ENCODE measurements around the gene MGA.
A peak's percentile ranks its signal among the peaks of the same experiment; 100 is the strongest.

Gene MGA

DNA sequence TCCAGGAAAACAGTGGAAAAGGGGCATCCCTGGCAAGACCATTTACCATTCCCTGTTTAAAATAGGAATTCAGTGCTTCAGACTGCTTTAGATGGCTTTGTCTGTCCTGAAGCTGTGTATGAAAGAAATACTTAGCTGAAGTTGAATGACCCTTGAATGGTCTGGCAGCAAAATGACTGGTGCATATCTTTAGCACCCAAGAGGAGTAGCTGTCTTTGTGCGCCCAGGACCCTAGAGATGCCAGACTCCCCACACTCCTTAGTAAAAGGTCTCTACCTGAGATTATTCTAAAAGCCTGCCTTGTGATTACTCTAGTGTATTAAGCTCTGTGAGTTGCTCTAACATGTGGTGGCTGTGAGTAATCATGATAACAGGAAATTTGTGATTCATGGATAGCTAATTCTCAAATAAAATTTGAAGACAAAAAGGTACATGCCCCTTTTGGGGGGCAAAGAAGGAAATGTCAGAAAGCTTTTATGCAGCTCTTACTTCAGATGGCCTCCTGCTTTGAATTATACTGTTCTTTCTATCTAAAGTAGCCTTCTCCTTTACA, 117.3 kb downstream of the MGA start:
- Histone ChIP-seq H3K27ac (peak overlapping the region in 8 of 21 experiments; percentile 2 to 58 (median 32)), H3K4me3 (peak overlapping the region in 2 of 7 experiments; percentile 6 to 80)

DNA sequence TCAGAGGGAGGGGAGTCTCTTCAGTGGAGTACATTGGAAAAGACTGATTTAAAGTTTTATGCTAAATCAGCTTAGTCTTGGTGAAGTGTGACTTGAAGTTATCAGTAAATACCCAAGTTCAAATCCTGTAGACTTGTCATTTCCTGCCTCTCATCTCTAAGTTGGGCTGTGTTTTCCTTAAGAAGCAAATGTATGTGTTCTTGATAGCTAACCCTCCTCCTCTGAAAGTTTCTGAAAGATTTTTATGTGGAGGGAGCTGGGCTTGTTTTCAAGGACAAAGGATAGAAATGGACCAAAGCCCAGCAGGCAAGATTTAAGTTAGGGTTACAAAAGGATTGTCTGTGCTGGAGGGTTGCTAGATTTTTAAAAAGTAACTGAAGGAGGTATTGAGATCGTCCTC, 118.3 kb downstream of the MGA start:
- peak overlapping the region in 6 of 21 experiments; percentile 8 to 59 (median 42) for H3K27ac ChIP-seq
- no peak overlapping the region for H3K4me3 ChIP-seq

- no peak overlapping the region for H3K4me3 ChIP-seq
- peak overlapping the region in 3 of 21 experiments; percentile 43 to 45 (median 44) for H3K27ac ChIP-seq
These were observed 119.5 kb downstream of the MGA start for GRCh38 chr15:41779662-41780157.

DNA sequence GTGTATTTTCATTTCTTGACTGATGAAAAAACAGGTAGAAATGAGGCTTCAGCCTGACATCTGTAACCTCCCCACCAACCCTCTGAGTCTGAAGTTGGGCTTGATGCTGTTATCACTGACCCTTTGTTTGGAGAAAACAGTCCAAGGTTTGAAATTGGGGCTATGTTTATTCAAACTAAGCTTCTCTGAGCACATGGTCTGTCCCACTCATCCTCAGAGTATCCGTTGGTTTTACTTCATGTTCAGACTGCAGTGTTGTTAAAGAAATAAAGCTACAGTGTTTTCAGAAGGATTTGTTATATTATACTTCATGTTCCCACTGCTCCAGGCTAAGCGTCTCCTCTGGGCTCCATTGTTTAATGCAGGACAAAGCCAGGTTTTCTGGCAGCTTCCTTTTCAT, 120.1 kb downstream of the MGA start:
- Histone ChIP-seq H3K4me3 (no peak overlapping the region), H3K27ac (peak overlapping the region in 4 of 21 experiments; percentile 37 to 44 (median 42))

DNA sequence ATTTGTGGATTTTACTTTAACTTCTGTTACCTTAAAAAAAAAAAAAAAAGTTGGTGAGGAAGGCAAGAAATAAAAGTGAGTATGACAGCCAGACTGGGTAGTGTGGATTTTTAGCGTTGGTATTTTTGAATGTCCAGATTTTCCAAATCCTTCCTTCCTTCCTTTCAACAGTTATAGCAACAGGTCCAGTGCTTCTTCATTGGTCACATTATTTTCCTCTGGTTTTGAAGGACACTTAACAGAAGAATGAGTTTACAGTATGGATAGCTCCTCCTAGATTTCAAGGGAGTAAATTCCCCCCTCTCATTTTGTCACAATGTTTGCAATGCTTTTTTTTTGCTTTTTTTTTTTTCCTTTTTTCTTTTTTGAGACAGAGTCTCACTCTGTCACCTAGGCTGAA, 120.5 kb downstream of the MGA start:
- peak overlapping the region in 2 of 21 experiments; percentile 37 to 42 for H3K27ac ChIP-seq
- H3K4me3 ChIP-seq, result no peak overlapping the region

DNA sequence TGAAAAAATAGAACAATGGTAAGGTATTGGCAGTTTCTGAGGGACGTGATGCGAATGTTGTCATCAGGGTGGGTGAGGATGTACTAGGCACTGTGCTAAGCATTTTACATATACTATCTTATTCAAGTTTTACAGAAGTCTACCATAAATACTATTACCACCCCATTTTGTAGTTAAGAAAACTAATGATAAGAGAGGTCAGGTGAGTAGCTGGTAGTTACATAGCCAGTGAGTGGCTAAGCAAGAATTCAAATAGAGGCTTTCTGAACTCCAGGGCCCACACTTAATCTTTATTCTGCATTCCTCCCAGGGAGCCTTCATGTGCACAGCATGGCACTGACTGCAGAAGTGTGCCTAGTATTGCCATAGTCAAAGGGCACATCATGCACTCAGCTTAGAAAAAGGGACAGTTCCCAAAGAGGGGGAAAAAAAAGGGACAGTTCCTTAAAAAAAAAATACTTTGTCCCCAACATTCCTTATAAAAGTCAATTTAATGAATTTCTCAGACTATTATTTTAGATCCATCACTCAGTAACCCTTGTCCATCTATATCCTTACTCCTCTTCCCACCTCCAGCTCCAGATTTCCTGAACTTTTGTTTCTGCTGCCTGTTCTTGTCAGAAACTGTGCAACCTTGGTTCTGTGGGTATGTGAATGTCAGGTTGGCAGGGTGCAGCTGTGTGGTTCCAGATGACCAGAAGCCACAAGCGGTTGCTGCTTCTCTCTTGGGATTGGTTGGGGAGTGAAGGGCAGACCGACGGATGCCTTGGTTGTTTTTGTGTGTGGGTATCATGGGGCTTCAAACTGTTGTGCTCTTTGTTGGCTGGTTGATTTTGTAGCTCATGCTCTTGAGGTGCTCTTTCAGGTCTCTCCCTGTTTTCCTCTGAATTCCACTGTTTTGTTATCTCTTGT, 122.4 kb downstream of the MGA start:
- H3K4me3 ChIP-seq, result no peak overlapping the region
- H3K27ac ChIP-seq, result no peak overlapping the region

DNA sequence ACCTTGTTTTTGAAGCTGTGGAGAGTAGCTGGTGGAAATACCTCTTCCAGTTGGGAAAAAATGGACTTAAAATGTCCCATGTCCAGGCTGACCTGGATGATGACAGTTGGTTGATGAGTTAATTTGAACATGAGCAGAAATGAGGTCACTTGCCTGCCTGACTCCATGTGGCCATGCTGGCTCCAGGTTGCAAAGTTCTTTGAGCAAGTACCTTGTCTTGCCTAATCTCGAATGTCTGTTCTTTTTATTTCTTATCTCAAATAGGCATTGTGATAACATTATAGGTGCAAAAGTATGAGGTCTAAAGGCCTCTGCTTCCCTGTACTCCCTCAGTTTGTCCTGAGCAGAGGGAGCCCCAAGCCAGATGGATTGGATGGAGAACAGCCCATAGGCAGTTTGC, 123.1 kb downstream of the MGA start:
- H3K27ac ChIP-seq, result peak overlapping the region in 3 of 21 experiments; percentile 6 to 59 (median 44)

DNA sequence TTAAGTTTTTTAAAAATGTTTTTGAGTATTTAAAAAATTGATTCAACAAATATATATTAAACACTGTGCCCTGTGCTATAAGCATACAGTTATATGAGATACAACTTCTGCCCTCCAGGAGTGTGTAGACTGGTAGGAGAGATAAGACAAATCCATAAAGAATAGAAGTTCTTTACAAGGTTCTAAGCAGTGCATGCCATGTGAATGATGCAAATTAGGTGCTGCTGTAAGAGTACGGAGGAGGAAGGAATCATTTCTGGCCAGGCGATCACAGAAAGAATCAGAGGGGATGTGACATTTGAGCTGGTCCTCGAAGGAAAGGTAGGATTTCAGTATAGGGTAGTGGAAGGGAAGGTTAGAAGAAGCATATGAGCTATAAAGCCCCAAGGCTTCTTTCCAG, 128.1 kb downstream of the MGA start:
- Histone ChIP-seq H3K27ac (peak overlapping the region in 1 of 21 experiments; percentile 28), H3K4me3 (no peak overlapping the region)

More for the DNA sequence above, 123.1 kb downstream of the MGA start:
- no peak overlapping the region for H3K4me3 ChIP-seq

- H3K4me3 ChIP-seq, result no peak overlapping the region
- peak overlapping the region in 7 of 21 experiments; percentile 23 to 76 (median 29) for H3K27ac ChIP-seq
These were observed 129.0 kb downstream of the MGA start for GRCh38 chr15:41789236-41789635.

DNA sequence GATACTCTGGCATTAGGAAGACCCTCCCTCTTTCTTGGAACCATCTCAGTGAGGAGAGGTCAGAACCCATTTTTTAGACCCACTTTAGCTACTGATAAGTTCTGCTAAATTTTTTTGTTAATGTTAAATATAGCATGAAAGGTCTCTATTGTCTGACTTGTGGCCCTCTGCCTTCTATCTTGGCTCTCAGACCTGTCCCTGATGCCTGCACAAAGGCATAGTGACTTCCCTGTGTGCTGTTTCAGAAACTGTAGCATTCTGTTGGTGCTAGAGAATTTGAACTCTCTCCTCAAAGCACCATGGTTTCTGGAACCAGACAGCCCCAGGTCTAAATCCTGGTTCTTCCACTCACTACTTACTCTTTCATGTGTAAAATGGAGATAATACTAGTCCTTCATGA, 129.5 kb downstream of the MGA start:
- no peak overlapping the region for H3K4me3 ChIP-seq
- H3K27ac ChIP-seq, result peak overlapping the region in 6 of 21 experiments; percentile 23 to 76 (median 47)

GRCh38 chr15:41790169-41790568, 130.0 kb downstream of the MGA start:
- no peak overlapping the region for H3K4me3 ChIP-seq
- H3K27ac ChIP-seq, result peak overlapping the region in 13 of 21 experiments; percentile 9 to 76 (median 63)

- H3K4me3 ChIP-seq, result no peak overlapping the region
- H3K27ac ChIP-seq, result peak overlapping the region in 18 of 21 experiments; percentile 0 to 76 (median 50)
These were observed 130.7 kb downstream of the MGA start for GRCh38 chr15:41790756-41791546.

- Histone ChIP-seq H3K4me3 (no peak overlapping the region), H3K27ac (peak overlapping the region in 16 of 21 experiments; percentile 0 to 76 (median 58))
These were observed 131.3 kb downstream of the MGA start for GRCh38 chr15:41791547-41791937.

GRCh38 chr15:41792000-41792637, 131.9 kb downstream of the MGA start:
- no peak overlapping the region for H3K4me3 ChIP-seq
- peak overlapping the region in 10 of 21 experiments; percentile 23 to 75 (median 54) for H3K27ac ChIP-seq

DNA sequence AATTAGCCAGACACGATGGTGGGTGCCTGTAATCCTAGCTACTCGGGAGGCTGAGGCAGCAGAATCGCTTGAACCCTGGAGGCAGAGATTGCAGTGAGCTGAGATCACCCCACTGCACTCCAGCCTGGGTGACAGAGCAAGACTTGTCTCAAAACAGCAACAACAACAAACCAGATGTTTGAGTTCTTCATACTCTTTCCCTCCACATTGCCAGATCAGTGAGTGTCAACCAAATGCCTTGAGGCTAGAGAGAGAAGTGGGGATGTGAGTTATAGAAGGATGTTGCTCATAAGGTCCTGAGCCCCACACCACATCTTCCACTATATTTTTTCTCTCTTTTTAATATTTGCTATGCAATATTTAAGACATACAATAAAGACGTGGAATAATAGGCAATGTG, 133.9 kb downstream of the MGA start:
- Histone ChIP-seq H3K4me3 (no peak overlapping the region), H3K27ac (peak overlapping the region in 18 of 21 experiments; percentile 1 to 76 (median 52))

DNA sequence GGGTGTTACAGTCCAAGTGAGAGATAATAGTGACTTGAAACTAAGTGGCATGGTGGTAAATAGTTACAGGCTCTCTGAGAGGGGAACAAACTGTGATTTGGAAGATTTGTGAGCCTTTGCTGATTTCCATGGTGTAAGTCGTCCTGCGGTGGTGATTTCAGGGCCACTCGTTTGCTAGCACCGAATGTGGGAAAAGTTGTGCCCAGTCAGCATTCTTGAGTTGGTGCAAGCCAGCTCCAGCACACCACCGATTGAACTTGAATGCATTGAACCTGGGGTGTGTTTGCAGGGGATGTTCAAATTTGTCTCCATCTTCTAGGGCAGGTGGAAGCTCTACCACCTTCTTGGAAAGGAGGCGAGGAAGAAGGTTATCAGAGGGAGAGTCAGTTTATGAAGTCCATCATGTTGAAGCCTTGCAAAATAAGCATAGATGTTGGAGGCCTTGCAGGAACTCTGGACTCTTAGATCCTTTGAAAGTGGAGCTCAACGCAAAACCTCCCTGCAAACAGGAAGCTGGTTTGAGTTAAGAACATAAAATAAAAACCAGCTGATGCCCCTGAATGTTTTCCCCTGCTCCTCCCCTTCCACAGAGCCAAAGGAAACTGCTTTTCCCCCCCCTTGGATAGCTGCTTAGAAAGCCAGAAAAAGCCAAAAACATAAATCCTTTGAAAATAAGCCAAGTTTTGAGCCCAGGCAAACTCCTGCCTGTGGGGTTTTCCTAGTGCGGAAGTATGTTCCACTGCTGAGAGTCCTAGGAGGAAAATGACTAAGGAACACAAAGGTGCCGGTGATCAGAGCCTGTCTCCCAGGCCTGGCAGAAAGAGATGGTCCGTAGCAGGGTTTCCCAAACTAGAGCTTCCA, 136.0 kb downstream of the MGA start:
- peak overlapping the region in 19 of 21 experiments; percentile 2 to 75 (median 64) for H3K27ac ChIP-seq
- H3K4me3 ChIP-seq, result no peak overlapping the region

DNA sequence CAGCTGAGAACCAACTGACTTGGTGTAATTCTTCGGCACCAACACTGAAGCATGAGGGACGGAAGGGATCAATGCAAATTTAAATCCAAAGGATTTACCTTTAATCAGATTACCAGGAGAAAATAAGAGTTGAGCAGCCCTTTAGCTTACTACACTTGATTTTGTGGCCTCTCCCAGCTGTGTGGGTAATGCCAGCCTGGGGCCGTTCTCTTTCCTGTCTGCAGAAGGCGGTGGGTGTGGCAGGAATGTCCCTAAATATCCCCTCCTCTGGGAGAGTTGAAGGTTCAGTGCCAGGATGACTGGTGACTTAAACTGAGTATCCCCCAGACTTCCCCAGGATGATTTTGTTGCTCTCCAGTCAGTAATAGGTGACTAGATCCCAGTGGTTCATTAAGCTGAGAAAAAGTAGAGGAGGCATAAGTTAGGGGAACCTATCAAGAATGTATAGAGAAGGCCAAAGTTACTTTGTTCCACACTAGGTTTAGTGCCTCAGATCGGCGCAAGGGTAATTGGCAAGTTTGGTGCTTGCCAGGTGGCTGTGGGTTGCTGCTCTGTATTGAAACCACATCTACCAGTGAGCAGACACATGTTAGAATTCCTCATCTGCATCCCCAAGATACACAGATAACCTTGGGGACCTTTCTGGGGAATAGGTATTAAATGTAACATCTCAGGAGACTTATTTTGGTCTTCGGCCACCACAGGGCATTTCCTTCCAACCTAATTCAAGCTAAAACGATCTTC, 137.2 kb downstream of the MGA start:
- H3K27ac ChIP-seq, result peak overlapping the region in 18 of 21 experiments; percentile 27 to 75 (median 64)

More for the DNA sequence above, 137.2 kb downstream of the MGA start:
- no peak overlapping the region for H3K4me3 ChIP-seq

All from skin epidermis (tissue), 12 donors.